ENCODE measurements around the gene ZNF516.

ZNF516 gene

DNA sequence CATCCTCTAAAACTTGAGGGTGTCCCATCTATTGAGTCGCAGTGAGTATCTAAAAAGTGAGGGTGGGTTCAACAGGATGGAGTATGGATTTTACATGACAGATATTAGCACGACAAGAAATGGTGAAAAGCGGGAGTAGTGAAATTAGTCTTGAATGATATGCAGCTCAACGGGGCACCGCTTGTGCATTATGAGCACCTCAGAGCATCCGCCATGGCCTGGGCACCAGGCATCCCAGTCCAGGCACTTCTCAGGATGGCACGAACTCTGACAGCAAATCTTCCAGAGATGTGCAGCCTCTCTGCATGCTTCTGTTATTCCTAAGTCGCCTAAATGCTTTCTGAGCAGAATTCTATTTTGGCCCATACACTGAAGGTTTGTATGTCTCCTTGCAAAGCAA lies 57.1 kb downstream of the ZNF516 start:
- no peak for DNase-seq (ENCODE audit: low spot score)

- no peak for DNase-seq (ENCODE audit: low spot score)
These were observed 58.0 kb downstream of the ZNF516 start for GRCh38 chr18:76437011-76437410.

GRCh38 chr18:76436342-76436741 lies 58.7 kb downstream of the ZNF516 start:
- DNase-seq (ENCODE audit: low spot score): no peak

GRCh38 chr18:76435316-76435989 lies 59.6 kb downstream of the ZNF516 start:
- no peak for DNase-seq (ENCODE audit: low spot score)

GRCh38 chr18:76434452-76434851 lies 60.6 kb downstream of the ZNF516 start:
- no peak for DNase-seq (ENCODE audit: low spot score)

DNA sequence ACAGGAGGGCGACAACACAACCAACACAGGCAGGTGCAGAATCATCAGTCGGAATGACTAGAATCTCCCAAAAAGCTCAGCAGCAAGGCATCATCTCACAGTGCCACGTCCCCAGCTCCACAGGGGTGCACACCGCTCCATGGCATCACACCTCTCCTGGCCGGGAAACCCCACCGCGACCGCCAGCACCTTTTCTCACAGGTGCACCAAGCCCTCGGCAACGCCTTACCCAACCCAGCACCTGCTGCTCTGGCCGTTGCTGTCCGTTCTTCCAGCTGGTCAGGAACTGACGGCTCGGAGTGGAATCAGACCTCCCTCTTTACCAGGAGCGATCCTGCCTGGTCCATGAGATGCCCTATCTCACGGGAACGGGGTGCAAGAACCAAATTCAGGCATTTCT lies 61.3 kb downstream of the ZNF516 start:
- DNase-seq (ENCODE audit: low spot score): no peak

GRCh38 chr18:76432970-76433767 lies 61.9 kb downstream of the ZNF516 start:
- DNase-seq (ENCODE audit: low spot score): no peak

DNA sequence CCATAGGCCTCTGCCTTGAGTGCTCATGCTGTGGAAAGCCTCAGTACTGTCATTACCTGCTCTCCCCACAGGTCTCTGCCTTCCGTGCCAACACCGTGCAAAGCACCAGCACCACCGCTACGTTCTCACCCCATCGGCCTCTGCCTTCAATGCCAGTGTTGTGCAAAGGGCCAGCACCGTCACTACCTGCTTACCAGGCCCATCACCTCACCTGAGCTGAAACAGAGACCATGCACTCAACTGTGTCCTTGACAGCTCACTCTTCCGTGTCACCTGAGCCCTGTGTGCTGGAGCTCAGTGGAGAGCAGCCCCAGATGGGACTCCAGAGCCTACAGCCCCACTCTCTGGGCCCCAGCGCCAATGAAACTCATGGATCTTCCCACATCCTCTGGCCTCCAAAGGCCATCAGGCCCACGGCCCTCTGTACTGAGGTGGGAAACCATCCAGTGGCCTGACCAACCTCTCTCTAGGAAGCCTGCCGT lies 62.7 kb downstream of the ZNF516 start:
- no peak for DNase-seq (ENCODE audit: low spot score)

- DNase-seq (ENCODE audit: low spot score): no peak
These were observed 63.4 kb downstream of the ZNF516 start for GRCh38 chr18:76431437-76432273.

- no peak for DNase-seq (ENCODE audit: low spot score)
These were observed 64.4 kb downstream of the ZNF516 start for GRCh38 chr18:76430636-76431035.

- no peak for DNase-seq (ENCODE audit: low spot score)
These were observed 65.5 kb downstream of the ZNF516 start for GRCh38 chr18:76429262-76430126.

DNA sequence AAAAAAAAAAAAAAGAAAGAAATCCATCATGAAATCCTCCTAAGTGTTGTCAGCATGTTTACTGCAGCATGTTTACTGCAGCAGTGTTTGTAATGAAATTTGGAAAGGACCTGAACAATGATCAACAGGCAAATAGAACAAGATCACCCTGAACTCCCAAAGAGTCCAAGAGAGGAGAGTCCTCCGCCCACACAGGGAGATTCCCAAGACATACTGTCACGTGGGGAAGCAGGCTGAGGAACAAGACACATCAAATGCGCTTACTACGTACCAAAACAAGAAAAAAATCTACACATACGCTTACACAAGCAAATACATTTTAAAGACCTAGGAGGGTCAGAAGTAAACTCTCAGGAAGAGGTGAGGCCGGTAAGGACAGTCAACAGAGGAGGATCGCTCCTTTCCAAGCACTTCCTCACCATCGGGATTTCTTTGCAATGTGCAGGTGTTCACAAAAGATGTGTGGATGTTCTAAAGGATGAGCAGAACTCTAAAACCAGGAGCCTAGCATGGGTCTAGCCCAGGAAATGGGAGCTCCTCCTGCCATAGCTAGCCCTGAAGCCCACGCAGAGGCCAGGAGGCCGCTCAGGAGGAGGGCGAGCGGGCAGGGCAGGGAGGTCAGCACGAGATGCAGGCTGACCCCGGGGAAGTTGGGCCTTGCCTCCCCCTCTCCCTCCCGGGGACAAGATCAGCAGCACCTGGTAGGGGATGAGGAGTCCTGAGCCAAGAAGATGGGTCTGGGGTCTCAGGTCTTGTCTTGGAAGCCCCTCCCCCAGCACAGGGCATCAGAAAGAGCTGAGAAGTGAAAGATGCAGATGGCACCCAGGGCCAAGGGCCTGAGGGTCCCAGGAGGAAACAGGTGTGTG lies 66.4 kb downstream of the ZNF516 start:
- DNase-seq (ENCODE audit: low spot score): no peak

- no peak for DNase-seq (ENCODE audit: low spot score)
These were observed 68.2 kb downstream of the ZNF516 start for GRCh38 chr18:76426737-76427305.

DNA sequence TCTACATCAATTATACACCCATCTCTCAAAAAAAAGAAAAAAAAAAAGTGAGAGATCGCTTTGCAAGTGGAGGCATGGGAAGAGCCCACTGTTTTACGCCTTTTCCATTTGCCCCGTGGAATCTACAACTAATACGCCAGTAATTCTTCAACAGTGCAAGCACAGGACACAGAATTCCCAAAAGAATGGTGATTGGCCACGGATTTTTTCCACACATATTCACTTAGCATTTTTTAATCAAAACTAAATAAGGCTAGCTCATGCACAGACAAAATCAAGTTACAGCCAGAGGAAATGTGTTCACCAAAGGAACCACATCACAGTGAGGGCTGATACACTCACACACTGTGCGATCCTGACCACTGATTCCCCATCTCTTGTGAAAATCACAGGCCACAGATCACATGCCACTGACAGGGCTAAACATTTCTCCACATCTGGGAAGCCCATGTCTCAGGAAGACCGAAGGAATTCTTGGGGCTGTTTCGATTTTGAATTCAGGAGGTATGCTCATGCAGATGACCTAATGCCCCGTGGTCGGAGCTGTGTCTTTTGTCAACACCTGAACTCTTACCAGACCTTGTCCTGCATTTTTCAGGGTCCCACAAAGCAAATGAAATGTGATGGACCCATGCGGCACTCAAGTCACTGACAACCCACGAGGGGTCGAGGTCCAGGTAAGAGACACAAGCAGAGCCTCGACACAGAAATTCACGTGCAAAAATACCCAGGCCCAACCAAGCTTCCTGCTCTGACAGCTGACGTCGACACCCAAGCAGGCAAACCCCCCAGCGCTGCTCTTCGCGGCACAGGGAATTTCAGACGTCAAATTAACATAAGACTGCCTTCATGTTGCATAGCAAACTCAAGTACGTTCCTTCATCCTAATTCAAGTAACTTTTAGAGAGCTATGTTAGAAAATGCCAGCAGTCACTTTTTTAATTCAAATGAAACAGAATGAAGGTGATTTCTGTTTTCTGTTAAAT lies 69.6 kb downstream of the ZNF516 start:
- no peak for DNase-seq (ENCODE audit: low spot score)

GRCh38 chr18:76422838-76423237 lies 72.2 kb downstream of the ZNF516 start:
- DNase-seq (ENCODE audit: low spot score): no peak

- DNase-seq (ENCODE audit: low spot score): no peak
These were observed 72.9 kb downstream of the ZNF516 start for GRCh38 chr18:76422121-76422520.

GRCh38 chr18:76421685-76422078 lies 73.4 kb downstream of the ZNF516 start:
- DNase-seq (ENCODE audit: low spot score): no peak

GRCh38 chr18:76420898-76421684 lies 74.0 kb downstream of the ZNF516 start:
- DNase-seq (ENCODE audit: low spot score): no peak
